ENCODE results near the gene NDUFAF7. TPM values are rescaled to one million over a fixed set of nuclear protein-coding genes. Genes with fewer than 3 reads are reported as not detected.

The NDUFAF7 gene
- total RNA-seq, 1 experiment from 2014 or later = 103 TPM

DNA sequence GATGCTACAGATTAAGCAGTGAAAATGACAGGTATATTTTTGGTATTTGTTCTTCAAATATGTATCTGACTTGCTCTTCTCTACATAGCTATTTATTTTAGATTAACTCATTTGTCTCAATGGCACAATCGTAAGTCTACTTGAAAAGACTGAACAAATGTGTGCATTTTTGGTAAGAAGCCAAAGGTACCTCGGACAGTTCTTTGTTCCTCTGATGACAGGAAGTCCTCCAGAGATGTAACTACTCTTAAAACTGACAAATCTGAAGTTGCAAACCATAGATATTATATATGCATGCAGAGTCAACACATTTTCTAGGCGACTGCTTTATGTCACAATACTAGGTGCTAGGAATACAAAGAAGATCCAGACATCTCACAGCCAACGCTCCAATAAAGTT lies 36.7 kb downstream of the NDUFAF7 start:
- Histone ChIP-seq H4K20me1 (ENCODE audit: control insufficient read depth, insufficient read depth, insufficient read length) (no peaks in the 10 kb centered on the region), H2BK15ac (ENCODE audit: low read depth, low read length) (no peak overlapping the region), H3K4me1 (ENCODE audit: insufficient read depth, low read length) (peaks cover 2% of the 10 kb centered on the region; the same call in 1 of the 2 replicates), H3T11ph (ENCODE audit: low read length) (no peak overlapping the region), H3K18ac (ENCODE audit: insufficient read length, low read depth, low read length) (no peak overlapping the region), H2BK20ac (ENCODE audit: low read depth, low read length, poor library complexity, severe bottlenecking) (no peak overlapping the region), H3K4ac (ENCODE audit: low read depth, low read length) (no peak overlapping the region), H2BK120ac (ENCODE audit: low read depth, low read length, poor library complexity, severe bottlenecking) (no peak overlapping the region), H3K27me3 (ENCODE audit: insufficient read depth, low read length) (no peaks in the 10 kb centered on the region), H2BK12ac (ENCODE audit: insufficient read length, low read depth, low read length) (no peak overlapping the region), H2AK5ac (ENCODE audit: insufficient read length, low read length) (no peak overlapping the region), H4K91ac (ENCODE audit: insufficient read length, low read depth, low read length) (no peak overlapping the region), H3K79me1 (ENCODE audit: insufficient read depth, low read depth, low read length, poor library complexity, severe bottlenecking) (no peaks in the 10 kb centered on the region), H3K9me3 (ENCODE audit: control insufficient read depth, low read depth, low read length) (no peaks in the 10 kb centered on the region), H3K23me2 (ENCODE audit: insufficient read length, low read depth, low read length, poor library complexity, severe bottlenecking) (no peaks in the 10 kb centered on the region), H2BK5ac (ENCODE audit: insufficient read length, low read length) (no peak overlapping the region), H3K4me2 (ENCODE audit: insufficient read depth, insufficient read length, low read length) (no peak overlapping the region), H3K14ac (ENCODE audit: insufficient read depth, low read length) (no peak overlapping the region), H3K23ac (ENCODE audit: insufficient read length, low read depth, low read length) (no peak overlapping the region), H4K8ac (replicated peaks; ENCODE audit: insufficient read length, low read depth, low read length) (no peak overlapping the region), H3K27ac (ENCODE audit: insufficient read length, low read depth, low read length) (no peak overlapping the region), H3K9ac (ENCODE audit: extremely low read depth, insufficient read length, low read length) (no peak overlapping the region), H2AFZ (ENCODE audit: low read length) (no peak overlapping the region), H4K5ac (ENCODE audit: insufficient read length, low read depth, low read length) (no peak overlapping the region), H3K79me2 (ENCODE audit: insufficient read depth, low read length) (no peaks in the 10 kb centered on the region), H3K56ac (ENCODE audit: insufficient read length, low read depth, low read length) (no peak overlapping the region)
- no peak for DNase-seq
- Mint-ChIP-seq H3K27ac (no peak overlapping the region; a peak in 1 of 7 replicates), H3K9me3 (no peaks in the 10 kb centered on the region), H3K27me3 (ENCODE audit: low read depth) (no peaks in the 10 kb centered on the region), H3K4me1 (peaks cover 24 to 34% of the 10 kb centered on the region in 2 experiments), H3K36me3 (ENCODE audit: insufficient read depth in 1 of 3, low read depth in 3 of 3) (peaks cover 9 to 61% (median 55%) of the 10 kb centered on the region in 3 experiments; a peak in 5 of 7 replicates), H3K4me3 (no peak overlapping the region)
- TF ChIP-seq, protein P1, sequence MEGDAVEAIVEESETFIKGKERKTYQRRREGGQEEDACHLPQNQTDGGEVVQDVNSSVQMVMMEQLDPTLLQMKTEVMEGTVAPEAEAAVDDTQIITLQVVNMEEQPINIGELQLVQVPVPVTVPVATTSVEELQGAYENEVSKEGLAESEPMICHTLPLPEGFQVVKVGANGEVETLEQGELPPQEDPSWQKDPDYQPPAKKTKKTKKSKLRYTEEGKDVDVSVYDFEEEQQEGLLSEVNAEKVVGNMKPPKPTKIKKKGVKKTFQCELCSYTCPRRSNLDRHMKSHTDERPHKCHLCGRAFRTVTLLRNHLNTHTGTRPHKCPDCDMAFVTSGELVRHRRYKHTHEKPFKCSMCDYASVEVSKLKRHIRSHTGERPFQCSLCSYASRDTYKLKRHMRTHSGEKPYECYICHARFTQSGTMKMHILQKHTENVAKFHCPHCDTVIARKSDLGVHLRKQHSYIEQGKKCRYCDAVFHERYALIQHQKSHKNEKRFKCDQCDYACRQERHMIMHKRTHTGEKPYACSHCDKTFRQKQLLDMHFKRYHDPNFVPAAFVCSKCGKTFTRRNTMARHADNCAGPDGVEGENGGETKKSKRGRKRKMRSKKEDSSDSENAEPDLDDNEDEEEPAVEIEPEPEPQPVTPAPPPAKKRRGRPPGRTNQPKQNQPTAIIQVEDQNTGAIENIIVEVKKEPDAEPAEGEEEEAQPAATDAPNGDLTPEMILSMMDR (conservative IDR thresholded peaks at IDR 0.05) = no peak
- no CpG with 5 or more reads among the region's 4 CpGs for WGBS (ENCODE audit: extremely low coverage, insufficient read length, low lambda C conversion rate)

All from H9 (cell line).